IPS-18c (cell line): Measurements from ENCODE around the gene EPB41L3.

Experiments used
- H3K4me3 ChIP-seq: 2 replicates; pipeline ENCODE4 v1.7.0; 2013; ENCODE audit warnings: low read depth, mild to moderate bottlenecking, low read length, moderate library complexity; ENCODE audit not compliant: insufficient read depth
- H3K9me3 ChIP-seq: one replicate; pipeline ENCODE4 v1.6.1; 2013; ENCODE audit warnings: mild to moderate bottlenecking, low read length, moderate library complexity; ENCODE audit not compliant: control insufficient read depth, insufficient read depth

EPB41L3 gene

GRCh38 chr18:5475267-5475666, 68.5 kb downstream of the EPB41L3 start:
- H3K9me3 ChIP-seq, result no peaks in the 10 kb centered on the region
- no peak overlapping the region for H3K4me3 ChIP-seq

- Histone ChIP-seq H3K9me3 (no peaks in the 10 kb centered on the region), H3K4me3 (no peak overlapping the region)
Observed at GRCh38 chr18:5469340-5469739, 74.5 kb downstream of the EPB41L3 start.

GRCh38 chr18:5468394-5468793, 75.4 kb downstream of the EPB41L3 start:
- no peak overlapping the region for H3K4me3 ChIP-seq
- H3K9me3 ChIP-seq, result no peaks in the 10 kb centered on the region

GRCh38 chr18:5467671-5468070, 76.1 kb downstream of the EPB41L3 start:
- Histone ChIP-seq H3K9me3 (no peaks in the 10 kb centered on the region), H3K4me3 (no peak overlapping the region)

- Histone ChIP-seq H3K4me3 (no peak overlapping the region), H3K9me3 (no peaks in the 10 kb centered on the region)
Observed at GRCh38 chr18:5466256-5466655, 77.5 kb downstream of the EPB41L3 start.

GRCh38 chr18:5464251-5464650, 79.5 kb downstream of the EPB41L3 start:
- Histone ChIP-seq H3K9me3 (no peaks in the 10 kb centered on the region), H3K4me3 (no peak overlapping the region)

GRCh38 chr18:5463831-5464230, 80.0 kb downstream of the EPB41L3 start:
- no peak overlapping the region for H3K4me3 ChIP-seq
- H3K9me3 ChIP-seq, result no peaks in the 10 kb centered on the region

- no peak overlapping the region for H3K4me3 ChIP-seq
- H3K9me3 ChIP-seq, result no peaks in the 10 kb centered on the region
Observed at GRCh38 chr18:5463390-5463789, 80.4 kb downstream of the EPB41L3 start.

GRCh38 chr18:5462227-5462626, 81.6 kb downstream of the EPB41L3 start:
- Histone ChIP-seq H3K4me3 (no peak overlapping the region), H3K9me3 (no peaks in the 10 kb centered on the region)

GRCh38 chr18:5461041-5461440, 82.8 kb downstream of the EPB41L3 start:
- H3K9me3 ChIP-seq, result no peaks in the 10 kb centered on the region
- H3K4me3 ChIP-seq, result no peak overlapping the region

- Histone ChIP-seq H3K9me3 (no peaks in the 10 kb centered on the region), H3K4me3 (no peak overlapping the region)
Observed at GRCh38 chr18:5457462-5457957, 86.3 kb downstream of the EPB41L3 start.

GRCh38 chr18:5456577-5457461, 87.0 kb downstream of the EPB41L3 start:
- Histone ChIP-seq H3K4me3 (peak overlapping the region; percentile 20; the same call in 1 of the 2 replicates), H3K9me3 (no peaks in the 10 kb centered on the region)

GRCh38 chr18:5455674-5456073, 88.1 kb downstream of the EPB41L3 start:
- Histone ChIP-seq H3K9me3 (no peaks in the 10 kb centered on the region), H3K4me3 (no peak overlapping the region)

- Histone ChIP-seq H3K4me3 (no peak overlapping the region), H3K9me3 (no peaks in the 10 kb centered on the region)
Observed at GRCh38 chr18:5452943-5453443, 90.8 kb downstream of the EPB41L3 start.

- Histone ChIP-seq H3K4me3 (no peak overlapping the region), H3K9me3 (no peaks in the 10 kb centered on the region)
Observed at GRCh38 chr18:5451871-5452270, 91.9 kb downstream of the EPB41L3 start.

GRCh38 chr18:5451150-5451549, 92.6 kb downstream of the EPB41L3 start:
- H3K9me3 ChIP-seq, result no peaks in the 10 kb centered on the region
- no peak overlapping the region for H3K4me3 ChIP-seq

GRCh38 chr18:5449858-5450509, 93.8 kb downstream of the EPB41L3 start:
- Histone ChIP-seq H3K9me3 (no peaks in the 10 kb centered on the region), H3K4me3 (no peak overlapping the region)

- no peaks in the 10 kb centered on the region for H3K9me3 ChIP-seq
- H3K4me3 ChIP-seq, result no peak overlapping the region
Observed at GRCh38 chr18:5447442-5447841, 96.4 kb downstream of the EPB41L3 start.
